Kidney epithelial cell (primary cell): ENCODE results near the gene GPR139. TPM values are rescaled to one million over a fixed set of nuclear protein-coding genes. Genes with fewer than 3 reads are reported as not detected.

Experiments
- DNase-seq: peaks from one replicate; pipeline ENCODE4 v3.0.0-alpha.2; 2010; ENCODE audit warnings: low read depth
- H3K27me3 ChIP-seq: 2 replicates; pipeline ENCODE4 v1.6.0; 2011; ENCODE audit warnings: low read length; ENCODE audit not compliant: control insufficient read depth, insufficient read depth
- H3K36me3 ChIP-seq: 2 replicates; pipeline ENCODE4 v1.5.1; 2011; ENCODE audit warnings: low read length; ENCODE audit not compliant: control insufficient read depth, insufficient read depth
- H3K4me3 ChIP-seq: 2 replicates; pipeline ENCODE4 v1.5.1; 2011; ENCODE audit warnings: low read depth, mild to moderate bottlenecking, control low read depth, low read length
- total RNA-seq: library from RNA; depleted of rRNA; stranded (reverse); fragments of >200 nt; gene quantifications from 2 replicates; pipeline ENCODE4 v1.2.3, GENCODE V29; 2015
- TF ChIP-seq, protein P1 (sequence below): IDR thresholded peaks from 2 replicates; pipeline ENCODE4 v1.5.1; 2011; ENCODE audit warnings: mild to moderate bottlenecking, moderate library complexity, low read length, control low read depth, inconsistent platforms; ENCODE audit not compliant: insufficient read depth, poor library complexity, severe bottlenecking

GPR139 gene
- total RNA-seq, 1 donor from 2014 or later, result not detected

DNA sequence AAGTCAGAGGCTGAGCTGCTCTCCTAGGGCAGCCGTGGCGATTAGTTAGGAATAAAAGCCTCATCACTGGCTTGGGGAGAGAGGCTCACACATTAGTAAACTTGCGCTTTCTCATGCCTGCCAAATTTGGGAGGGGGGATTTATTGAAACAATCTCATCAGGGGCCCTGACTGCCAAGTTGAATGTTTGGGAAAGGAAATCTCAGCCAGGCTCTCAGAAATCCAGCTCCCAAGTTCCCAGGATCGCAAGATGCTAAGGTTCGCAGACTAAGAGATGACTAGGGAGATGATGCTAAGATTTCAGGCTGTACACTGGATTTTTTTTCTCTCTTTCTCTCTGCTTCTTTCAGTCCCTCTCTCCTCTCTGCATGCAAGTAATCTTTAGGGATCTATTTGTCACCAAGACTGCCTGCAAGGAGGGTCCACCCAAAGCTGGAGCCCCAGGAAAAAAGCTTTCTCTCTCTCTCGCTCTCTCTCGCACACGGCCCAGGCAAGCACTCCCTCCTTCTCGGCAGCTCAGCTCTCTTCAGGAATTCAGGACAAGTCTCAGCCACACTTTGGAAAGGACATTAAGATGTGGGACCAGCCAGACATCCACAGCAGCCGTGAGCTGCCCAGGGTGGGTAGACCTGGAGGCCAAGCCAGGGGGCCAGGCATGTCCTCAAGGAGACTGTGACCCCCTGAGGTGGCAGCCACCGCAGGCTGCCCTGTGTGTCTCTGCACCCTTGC, 1.4 kb downstream of the GPR139 start:
- TF ChIP-seq, protein P1, sequence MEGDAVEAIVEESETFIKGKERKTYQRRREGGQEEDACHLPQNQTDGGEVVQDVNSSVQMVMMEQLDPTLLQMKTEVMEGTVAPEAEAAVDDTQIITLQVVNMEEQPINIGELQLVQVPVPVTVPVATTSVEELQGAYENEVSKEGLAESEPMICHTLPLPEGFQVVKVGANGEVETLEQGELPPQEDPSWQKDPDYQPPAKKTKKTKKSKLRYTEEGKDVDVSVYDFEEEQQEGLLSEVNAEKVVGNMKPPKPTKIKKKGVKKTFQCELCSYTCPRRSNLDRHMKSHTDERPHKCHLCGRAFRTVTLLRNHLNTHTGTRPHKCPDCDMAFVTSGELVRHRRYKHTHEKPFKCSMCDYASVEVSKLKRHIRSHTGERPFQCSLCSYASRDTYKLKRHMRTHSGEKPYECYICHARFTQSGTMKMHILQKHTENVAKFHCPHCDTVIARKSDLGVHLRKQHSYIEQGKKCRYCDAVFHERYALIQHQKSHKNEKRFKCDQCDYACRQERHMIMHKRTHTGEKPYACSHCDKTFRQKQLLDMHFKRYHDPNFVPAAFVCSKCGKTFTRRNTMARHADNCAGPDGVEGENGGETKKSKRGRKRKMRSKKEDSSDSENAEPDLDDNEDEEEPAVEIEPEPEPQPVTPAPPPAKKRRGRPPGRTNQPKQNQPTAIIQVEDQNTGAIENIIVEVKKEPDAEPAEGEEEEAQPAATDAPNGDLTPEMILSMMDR, result no peak
- Histone ChIP-seq H3K27me3 (peaks cover 24% of the 10 kb centered on the region), H3K36me3 (no peaks in the 10 kb centered on the region), H3K4me3 (no peak overlapping the region)
- no peak for DNase-seq

- DNase-seq, result no peak
- TF ChIP-seq, protein P1, result no peak
- Histone ChIP-seq H3K4me3 (no peak overlapping the region), H3K36me3 (no peaks in the 10 kb centered on the region), H3K27me3 (no peaks in the 10 kb centered on the region)
Observed at GRCh38 chr16:20064931-20065330, 8.8 kb downstream of the GPR139 start.

GRCh38 chr16:20064520-20064919, 9.2 kb downstream of the GPR139 start:
- Histone ChIP-seq H3K4me3 (no peak overlapping the region), H3K27me3 (no peaks in the 10 kb centered on the region), H3K36me3 (no peaks in the 10 kb centered on the region)
- TF ChIP-seq, protein P1, result no peak
- no peak for DNase-seq

DNA sequence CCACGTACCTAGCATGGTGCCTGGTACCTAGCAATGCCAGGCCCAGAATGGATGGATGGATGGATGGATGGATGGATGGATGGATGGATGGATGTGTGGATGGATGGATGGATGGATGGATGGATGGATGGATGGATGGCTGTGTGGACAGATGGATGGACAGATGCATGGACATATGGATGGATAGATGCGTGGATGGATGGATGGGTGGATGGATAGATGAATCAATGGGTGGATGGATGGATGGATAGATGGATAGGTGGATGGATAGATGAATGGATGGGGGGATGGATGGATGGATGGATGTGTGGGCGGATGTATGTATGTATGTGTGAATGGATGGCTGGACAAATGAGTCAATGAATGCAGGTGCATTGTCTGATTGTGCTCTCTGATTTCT, 12.6 kb downstream of the GPR139 start:
- DNase-seq, result no peak
- TF ChIP-seq, protein P1, result no peak
- no peaks in the 10 kb centered on the region for H3K36me3 ChIP-seq
- no peaks in the 10 kb centered on the region for H3K27me3 ChIP-seq
- no peak overlapping the region for H3K4me3 ChIP-seq

DNA sequence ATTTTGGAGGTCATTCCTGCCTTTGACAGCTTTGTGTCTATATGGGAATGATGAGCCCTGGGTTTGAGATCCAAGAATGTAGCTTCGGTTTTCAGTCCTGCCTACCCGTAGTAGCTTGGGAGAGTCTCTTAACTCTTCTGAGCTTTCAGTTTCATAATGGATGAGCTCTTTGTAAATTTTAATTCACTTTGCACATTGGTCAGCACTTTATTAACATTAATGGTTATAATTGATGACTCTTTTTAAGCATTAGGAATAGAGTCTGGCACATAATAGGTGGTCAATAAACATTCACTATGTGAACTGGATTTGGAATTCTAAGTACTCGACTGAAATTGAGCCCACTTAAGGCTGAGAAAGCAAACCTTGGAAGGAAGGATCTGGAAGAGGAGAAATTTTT, 17.3 kb downstream of the GPR139 start:
- no peak for DNase-seq
- H3K27me3 ChIP-seq, result no peaks in the 10 kb centered on the region
- TF ChIP-seq, protein P1, result no peak
- no peak overlapping the region for H3K4me3 ChIP-seq
- H3K36me3 ChIP-seq, result no peaks in the 10 kb centered on the region

GRCh38 chr16:20053336-20053735, 20.4 kb downstream of the GPR139 start:
- TF ChIP-seq, protein P1, result no peak
- Histone ChIP-seq H3K27me3 (no peaks in the 10 kb centered on the region), H3K4me3 (no peak overlapping the region), H3K36me3 (no peaks in the 10 kb centered on the region)
- no peak for DNase-seq
